GM23338 (cell line): ENCODE data around the gene CYP4F22. TPM values are rescaled to one million over a fixed set of nuclear protein-coding genes. Genes with fewer than 3 reads are reported as not detected.

Experiments used
- ATAC-seq: fragments of 200-7000 bp; cut with Tn5 transposase; 3 replicates; pipeline ENCODE4 v1.9.1; 2020
- DNase-seq: peaks from one replicate; pipeline ENCODE4 v3.0.0-alpha.2; 2015; ENCODE audit warnings: low spot score
- H2AFZ ChIP-seq: fragments of 200-600 bp; sonication (generic); 2 replicates; pipeline ENCODE4 v1.8.0; 2016; ENCODE audit warnings: antibody characterized with exemption, mild to moderate bottlenecking, moderate library complexity
- H3F3A ChIP-seq: fragments of 200-600 bp; sonication (generic); replicated peaks from 2 replicates; pipeline ENCODE4 v1.8.0; 2017; ENCODE audit warnings: antibody characterized with exemption, mixed run types, low read depth
- H3K27ac ChIP-seq: fragments of 200-600 bp; sonication (generic); 2 replicates; pipeline ENCODE4 v1.6.1; 2016; ENCODE audit warnings: low read depth
- H3K27me3 ChIP-seq: fragments of 200-600 bp; sonication (generic); 2 replicates; pipeline ENCODE4 v1.8.0; 2016; ENCODE audit warnings: mild to moderate bottlenecking, mixed run types, moderate library complexity; ENCODE audit not compliant: insufficient read depth
- H3K36me3 ChIP-seq: fragments of 200-600 bp; sonication (generic); 2 replicates; pipeline ENCODE4 v1.8.0; 2016; ENCODE audit warnings: mild to moderate bottlenecking; ENCODE audit not compliant: insufficient read depth
- H3K4me1 ChIP-seq: fragments of 200-600 bp; sonication (generic); 2 replicates; pipeline ENCODE4 v1.8.0; 2016; ENCODE audit warnings: mild to moderate bottlenecking, moderate library complexity; ENCODE audit not compliant: insufficient read depth
- H3K4me2 ChIP-seq: fragments of 200-600 bp; sonication (generic); 2 replicates; pipeline ENCODE4 v1.7.1; 2017; ENCODE audit warnings: mixed run types
- H3K4me3 ChIP-seq: fragments of 200-600 bp; sonication (generic); 2 replicates; pipeline ENCODE4 v1.6.1; 2016; ENCODE audit warnings: mixed run types
- H3K79me2 ChIP-seq: fragments of 200-600 bp; sonication (generic); replicated peaks from 2 replicates; pipeline ENCODE4 v1.8.0; 2017; ENCODE audit warnings: mild to moderate bottlenecking; ENCODE audit not compliant: insufficient read depth
- H3K9me2 ChIP-seq: fragments of 200-600 bp; sonication (generic); 2 replicates; pipeline ENCODE4 v1.8.0; 2017; ENCODE audit not compliant: insufficient read depth
- H4K20me1 ChIP-seq: fragments of 200-600 bp; sonication (generic); replicated peaks from 2 replicates; pipeline ENCODE4 v1.8.0; 2017; ENCODE audit warnings: mild to moderate bottlenecking; ENCODE audit not compliant: insufficient read depth
- H3K27ac Mint-ChIP-seq: 2 replicates; pipeline ENCODE4 v1.8.0; 2020; ENCODE audit warnings: inconsistent platforms, mild to moderate bottlenecking, moderate library complexity, mixed read lengths
- H3K27me3 Mint-ChIP-seq: 3 replicates; pipeline ENCODE4 v1.8.0; 2022; ENCODE audit warnings: low read depth, mild to moderate bottlenecking, moderate library complexity, mixed read lengths, inconsistent platforms; ENCODE audit not compliant: insufficient read depth, poor library complexity
- H3K36me3 Mint-ChIP-seq: 3 replicates; pipeline ENCODE4 v1.8.0; 2021; ENCODE audit warnings: low read depth, mild to moderate bottlenecking, inconsistent platforms, moderate library complexity, mixed read lengths
- H3K4me1 Mint-ChIP-seq: 3 replicates; pipeline ENCODE4 v1.8.0; 2020; ENCODE audit warnings: mild to moderate bottlenecking, inconsistent platforms, mixed read lengths
- H3K4me3 Mint-ChIP-seq: 3 replicates; pipeline ENCODE4 v1.8.0; 2021; ENCODE audit warnings: moderate library complexity, mild to moderate bottlenecking, inconsistent platforms, mixed read lengths
- H3K9me3 Mint-ChIP-seq: 3 replicates; pipeline ENCODE4 v1.8.0; 2020; ENCODE audit warnings: moderate library complexity, mild to moderate bottlenecking, inconsistent platforms, mixed read lengths
- CTCF ChIP-seq, 2 experiments: fragments of 200-600 bp in 1 of 2; sonication (generic) in 1 of 2; conservative IDR thresholded peaks; 2 replicates each; pipeline versions ENCODE4 v1.5.1 to v1.6.1; 2016 to 2017; ENCODE audit warnings: antibody characterized with exemption in 2 of 2, low read depth in 2 of 2, mild to moderate bottlenecking in 2 of 2, moderate library complexity in 1 of 2
- JUNB ChIP-seq: IDR thresholded peaks from one replicate; pipeline ENCODE4 v1.6.1; 2016; ENCODE audit warnings: antibody characterized with exemption; ENCODE audit not compliant: unreplicated experiment
- REST ChIP-seq: IDR thresholded peaks from one replicate; pipeline ENCODE4 v1.6.1; 2018; ENCODE audit warnings: antibody characterized with exemption; ENCODE audit not compliant: unreplicated experiment
- polyA plus RNA-seq: library from polyadenylated mRNA; unstranded; fragments of >200 nt; fragmentation: Nextera tagmentation; extraction: Ambion mirVana; gene quantifications from 2 replicates; pipeline ENCODE4 v1.2.1, GENCODE V29; 2016
- total RNA-seq: library from RNA; depleted of rRNA; stranded (reverse); fragments of >200 nt; shearing (Covaris generic); gene quantifications from 2 replicates; pipeline ENCODE4 v1.2.3, GENCODE V29; 2014
- TF ChIP-seq, protein P1 (sequence below): fragments of 250-450 bp; sonication (Bioruptor Pico); IDR thresholded peaks from 2 replicates; pipeline ENCODE4 v1.5.0; 2020; ENCODE audit warnings: mild to moderate bottlenecking, moderate library complexity

The CYP4F22 gene
- total and polyA plus RNA-seq, 2 experiments from 2014 or later = 0.24 to 1.5 TPM

DNA sequence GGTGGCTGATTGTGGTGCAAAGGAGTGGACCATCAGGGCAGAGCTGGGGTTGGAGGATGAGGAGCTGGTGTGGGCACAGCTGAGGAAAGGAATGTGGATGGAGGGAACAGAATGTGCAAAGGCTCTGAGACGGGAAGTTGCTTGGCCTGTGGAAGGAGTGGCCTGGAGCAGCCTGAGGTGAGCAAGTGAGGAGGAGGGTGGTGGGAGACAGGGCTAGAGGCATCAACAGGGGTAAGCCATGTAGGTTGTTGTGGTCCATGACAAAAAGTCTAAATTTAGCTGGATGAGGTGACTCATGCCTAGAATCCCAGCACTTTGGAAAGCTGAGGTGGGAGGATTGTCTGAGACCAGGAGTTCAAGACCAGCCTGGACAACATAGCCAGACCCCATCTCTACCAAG, 9.5 kb downstream of the CYP4F22 start:
- Histone ChIP-seq H3K4me1 (no peaks in the 10 kb centered on the region), H3K9me2 (no peaks in the 10 kb centered on the region), H2AFZ (no peak overlapping the region), H3K36me3 (no peaks in the 10 kb centered on the region), H4K20me1 (no peaks in the 10 kb centered on the region), H3K4me2 (no peak overlapping the region), H3F3A (no peaks in the 10 kb centered on the region), H3K27ac (no peak overlapping the region), H3K27me3 (no peaks in the 10 kb centered on the region), H3K4me3 (no peak overlapping the region), H3K79me2 (no peaks in the 10 kb centered on the region)
- DNase-seq = no peak
- peaks cover 31% of the 10 kb centered on the region for H3K36me3 Mint-ChIP-seq
- ATAC-seq = no peak
- no peaks in the 10 kb centered on the region for H3K4me1 Mint-ChIP-seq
- H3K27me3 Mint-ChIP-seq = peaks cover 8% of the 10 kb centered on the region
- TF ChIP-seq JUNB (no peak), REST (no peak), CTCF (conservative IDR thresholded peaks at IDR 0.05; ENCODE audit: low read depth in 2 of 2) (no peak)
- H3K27ac Mint-ChIP-seq = no peak overlapping the region
- no peak overlapping the region for H3K4me3 Mint-ChIP-seq
- H3K9me3 Mint-ChIP-seq = peaks cover 95% of the 10 kb centered on the region

DNA sequence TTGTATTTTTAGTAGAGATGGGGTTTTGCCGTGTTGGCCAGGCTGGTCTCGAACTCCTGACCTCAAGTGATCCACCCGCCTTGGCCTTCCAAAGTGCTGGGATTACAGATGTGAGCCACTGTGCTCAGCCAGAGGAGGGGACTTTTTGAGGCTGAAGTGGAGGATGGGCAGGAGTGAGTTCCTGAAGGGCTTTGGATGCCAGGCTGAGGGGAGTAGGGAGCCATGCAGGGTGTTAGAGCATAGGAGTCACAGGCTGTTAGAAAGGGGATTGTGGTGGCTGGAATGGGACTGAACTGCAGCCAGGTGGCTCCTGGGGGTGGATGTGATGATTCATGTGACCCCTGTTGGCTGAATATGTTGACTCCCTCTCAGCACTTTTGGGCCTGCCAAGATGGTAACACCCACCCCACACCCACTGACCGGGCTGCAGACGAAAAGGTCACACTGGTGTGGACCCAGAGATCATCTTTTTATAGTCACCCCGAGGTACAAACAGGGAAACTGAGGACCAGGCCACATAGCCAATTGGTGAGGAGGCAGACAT, 11.2 kb downstream of the CYP4F22 start:
- Histone ChIP-seq H4K20me1 (no peaks in the 10 kb centered on the region), H3K79me2 (no peaks in the 10 kb centered on the region), H3F3A (no peaks in the 10 kb centered on the region), H3K9me2 (no peaks in the 10 kb centered on the region), H3K27me3 (no peaks in the 10 kb centered on the region), H3K4me3 (no peak overlapping the region), H2AFZ (no peak overlapping the region), H3K4me2 (no peak overlapping the region), H3K27ac (no peak overlapping the region), H3K36me3 (no peaks in the 10 kb centered on the region), H3K4me1 (no peaks in the 10 kb centered on the region)
- Mint-ChIP-seq H3K4me1 (no peaks in the 10 kb centered on the region), H3K36me3 (peaks cover 39% of the 10 kb centered on the region), H3K27me3 (peaks cover 7% of the 10 kb centered on the region), H3K9me3 (peaks cover 97% of the 10 kb centered on the region), H3K4me3 (no peak overlapping the region), H3K27ac (no peak overlapping the region)
- ATAC-seq (no peak), DNase-seq (no peak)
- TF ChIP-seq, protein P1, sequence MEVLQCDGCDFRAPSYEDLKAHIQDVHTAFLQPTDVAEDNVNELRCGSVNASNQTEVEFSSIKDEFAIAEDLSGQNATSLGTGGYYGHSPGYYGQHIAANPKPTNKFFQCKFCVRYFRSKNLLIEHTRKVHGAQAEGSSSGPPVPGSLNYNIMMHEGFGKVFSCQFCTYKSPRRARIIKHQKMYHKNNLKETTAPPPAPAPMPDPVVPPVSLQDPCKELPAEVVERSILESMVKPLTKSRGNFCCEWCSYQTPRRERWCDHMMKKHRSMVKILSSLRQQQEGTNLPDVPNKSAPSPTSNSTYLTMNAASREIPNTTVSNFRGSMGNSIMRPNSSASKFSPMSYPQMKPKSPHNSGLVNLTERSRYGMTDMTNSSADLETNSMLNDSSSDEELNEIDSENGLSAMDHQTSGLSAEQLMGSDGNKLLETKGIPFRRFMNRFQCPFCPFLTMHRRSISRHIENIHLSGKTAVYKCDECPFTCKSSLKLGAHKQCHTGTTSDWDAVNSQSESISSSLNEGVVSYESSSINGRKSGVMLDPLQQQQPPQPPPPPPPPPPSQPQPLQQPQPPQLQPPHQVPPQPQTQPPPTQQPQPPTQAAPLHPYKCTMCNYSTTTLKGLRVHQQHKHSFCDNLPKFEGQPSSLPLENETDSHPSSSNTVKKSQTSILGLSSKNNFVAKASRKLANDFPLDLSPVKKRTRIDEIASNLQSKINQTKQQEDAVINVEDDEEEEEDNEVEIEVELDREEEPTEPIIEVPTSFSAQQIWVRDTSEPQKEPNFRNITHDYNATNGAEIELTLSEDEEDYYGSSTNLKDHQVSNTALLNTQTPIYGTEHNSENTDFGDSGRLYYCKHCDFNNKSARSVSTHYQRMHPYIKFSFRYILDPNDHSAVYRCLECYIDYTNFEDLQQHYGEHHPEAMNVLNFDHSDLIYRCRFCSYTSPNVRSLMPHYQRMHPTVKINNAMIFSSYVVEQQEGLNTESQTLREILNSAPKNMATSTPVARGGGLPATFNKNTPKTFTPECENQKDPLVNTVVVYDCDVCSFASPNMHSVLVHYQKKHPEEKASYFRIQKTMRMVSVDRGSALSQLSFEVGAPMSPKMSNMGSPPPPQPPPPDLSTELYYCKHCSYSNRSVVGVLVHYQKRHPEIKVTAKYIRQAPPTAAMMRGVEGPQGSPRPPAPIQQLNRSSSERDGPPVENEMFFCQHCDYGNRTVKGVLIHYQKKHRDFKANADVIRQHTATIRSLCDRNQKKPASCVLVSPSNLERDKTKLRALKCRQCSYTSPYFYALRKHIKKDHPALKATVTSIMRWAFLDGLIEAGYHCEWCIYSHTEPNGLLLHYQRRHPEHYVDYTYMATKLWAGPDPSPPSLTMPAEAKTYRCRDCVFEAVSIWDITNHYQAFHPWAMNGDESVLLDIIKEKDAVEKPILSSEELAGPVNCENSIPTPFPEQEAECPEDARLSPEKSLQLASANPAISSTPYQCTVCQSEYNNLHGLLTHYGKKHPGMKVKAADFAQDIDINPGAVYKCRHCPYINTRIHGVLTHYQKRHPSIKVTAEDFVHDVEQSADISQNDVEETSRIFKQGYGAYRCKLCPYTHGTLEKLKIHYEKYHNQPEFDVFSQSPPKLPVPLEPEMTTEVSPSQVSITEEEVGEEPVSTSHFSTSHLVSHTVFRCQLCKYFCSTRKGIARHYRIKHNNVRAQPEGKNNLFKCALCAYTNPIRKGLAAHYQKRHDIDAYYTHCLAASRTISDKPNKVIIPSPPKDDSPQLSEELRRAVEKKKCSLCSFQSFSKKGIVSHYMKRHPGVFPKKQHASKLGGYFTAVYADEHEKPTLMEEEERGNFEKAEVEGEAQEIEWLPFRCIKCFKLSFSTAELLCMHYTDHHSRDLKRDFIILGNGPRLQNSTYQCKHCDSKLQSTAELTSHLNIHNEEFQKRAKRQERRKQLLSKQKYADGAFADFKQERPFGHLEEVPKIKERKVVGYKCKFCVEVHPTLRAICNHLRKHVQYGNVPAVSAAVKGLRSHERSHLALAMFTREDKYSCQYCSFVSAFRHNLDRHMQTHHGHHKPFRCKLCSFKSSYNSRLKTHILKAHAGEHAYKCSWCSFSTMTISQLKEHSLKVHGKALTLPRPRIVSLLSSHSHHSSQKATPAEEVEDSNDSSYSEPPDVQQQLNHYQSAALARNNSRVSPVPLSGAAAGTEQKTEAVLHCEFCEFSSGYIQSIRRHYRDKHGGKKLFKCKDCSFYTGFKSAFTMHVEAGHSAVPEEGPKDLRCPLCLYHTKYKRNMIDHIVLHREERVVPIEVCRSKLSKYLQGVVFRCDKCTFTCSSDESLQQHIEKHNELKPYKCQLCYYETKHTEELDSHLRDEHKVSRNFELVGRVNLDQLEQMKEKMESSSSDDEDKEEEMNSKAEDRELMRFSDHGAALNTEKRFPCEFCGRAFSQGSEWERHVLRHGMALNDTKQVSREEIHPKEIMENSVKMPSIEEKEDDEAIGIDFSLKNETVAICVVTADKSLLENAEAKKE = no peak
- TF ChIP-seq REST = no peak
